ENCODE measurements around the gene PINK1. TPM values are rescaled to one million over a fixed set of nuclear protein-coding genes. Genes with fewer than 3 reads are reported as not detected.
"Not testable (repeated sequence)": the region's sequence is repeated elsewhere in the genome, so short reads cannot be mapped to it uniquely, and the experiment has no call there.

PINK1 gene
- total and polyA plus RNA-seq, 2 of the 13 experiments (the other 11 are each of a cell fraction or from before 2014, with no cell fraction given): 15.3 to 16.1 TPM

DNA sequence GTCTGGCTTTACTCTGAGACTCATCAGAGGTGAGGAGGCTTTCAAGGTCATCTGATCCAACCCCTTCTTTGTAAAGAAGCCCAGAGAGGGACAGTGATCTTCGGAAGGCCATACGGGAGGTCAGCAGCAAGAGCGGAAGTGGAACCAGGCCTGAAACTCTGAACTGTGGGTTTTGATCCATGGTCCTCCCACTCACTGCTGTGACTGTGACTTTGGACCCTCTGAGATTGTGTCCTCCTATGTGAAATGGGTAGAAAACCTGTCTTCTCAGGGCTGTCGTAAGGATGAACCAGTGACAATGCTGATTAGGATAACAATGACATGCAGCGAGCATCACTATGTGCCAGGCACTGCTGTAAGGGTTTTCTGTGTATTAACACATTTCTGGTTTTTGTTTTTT is 37.7 kb downstream of the PINK1 start:
- no peaks in the 10 kb centered on the region for H3K36me3 ChIP-seq (replicated peaks in 1 of 2; ENCODE audit: control insufficient read depth in 1 of 2, insufficient read depth in 2 of 2, low read length in 2 of 2)
- H3K27ac ChIP-seq (ENCODE audit: extremely low read length, insufficient read depth, low read length): no peak overlapping the region
- H3K79me2 ChIP-seq (ENCODE audit: insufficient read depth, low read length): no peaks in the 10 kb centered on the region
- CTCF ChIA-PET (ENCODE audit: low intra/inter-chr PET ratio, low total read pairs): no interaction called here
- no peaks in the 10 kb centered on the region; a peak in 1 of 5 replicates for H3K27me3 ChIP-seq (ENCODE audit: control insufficient read depth in 1 of 2, insufficient read depth in 2 of 2, low read length in 2 of 2)
- H3K9ac ChIP-seq (ENCODE audit: insufficient read depth, low read depth, low read length): no peak overlapping the region; the same call in 1 of the 2 replicates
- H3K4me2 ChIP-seq (ENCODE audit: low read depth, low read length): peak overlapping the region; percentile 25
- 69% methylated on average over 2 of the region's 5 CpGs for WGBS (ENCODE audit: low lambda C conversion rate)
- no TSS peak for BruUV-seq (replicated peaks)
- TF ChIP-seq RELA (CRISPR knock-in tag; IDR thresholded peaks at IDR 0.05): no peak
- peak; percentile 86 for TF ChIP-seq ZNF629 (CRISPR knock-in tag; conservative IDR thresholded peaks at IDR 0.05)
- peak; percentile 98 for TF ChIP-seq ZNF263 (CRISPR knock-in tag; IDR thresholded peaks at IDR 0.05)
- TF ChIP-seq GABPA (IDR thresholded peaks at IDR 0.05; ENCODE audit: low read depth, low read length): no peak
- TF ChIP-seq GABPA (CRISPR knock-in tag; IDR thresholded peaks at IDR 0.05; ENCODE audit: low read depth): 0 out of 2 replicates have a peak, but pooled peaks have one; percentile 12
- TF ChIP-seq HNF4A (CRISPR knock-in tag; IDR thresholded peaks at IDR 0.05): peak; percentile 56; the same call in 1 of the 2 replicates
- no peak for TF ChIP-seq PHB2 (IDR thresholded peaks at IDR 0.05; ENCODE audit: partially characterized antibody)
- FAIRE-seq: no peak
- no peak overlapping the region for H3K4me3 ChIP-seq (replicated peaks in 1 of 3; ENCODE audit: insufficient read depth in 1 of 3, low read depth in 2 of 3, low read length in 3 of 3)
- H3K4me1 ChIP-seq (ENCODE audit: insufficient read depth, low read length): peaks cover 18% of the 10 kb centered on the region; the same call in 1 of the 2 replicates
- intact Hi-C loops (cut with micrococcal nuclease; ENCODE audit: unreplicated experiment) (no loop called here), in situ Hi-C loops (cut with HindIII; ENCODE audit: extremely low pct_ligation_motif_present, low pct_unique_long_range_greater_than_20kb) (no loop called here)
- no peak overlapping the region for H2AFZ ChIP-seq (ENCODE audit: low read length)
- ATAC-seq: no peak
- POLR2A ChIA-PET: interaction anchor here (1.0 kb wide), 1 partner anchor 10 kb away, joined by 5 read pairs; the partner anchor contains the start of gene DDOST
- H3K9me3 ChIP-seq (ENCODE audit: low read length): no peaks in the 10 kb centered on the region
- DNase-seq (ENCODE audit: low spot score): no peak
- no peaks in the 10 kb centered on the region for H4K20me1 ChIP-seq (ENCODE audit: insufficient read depth, low read length)

DNA sequence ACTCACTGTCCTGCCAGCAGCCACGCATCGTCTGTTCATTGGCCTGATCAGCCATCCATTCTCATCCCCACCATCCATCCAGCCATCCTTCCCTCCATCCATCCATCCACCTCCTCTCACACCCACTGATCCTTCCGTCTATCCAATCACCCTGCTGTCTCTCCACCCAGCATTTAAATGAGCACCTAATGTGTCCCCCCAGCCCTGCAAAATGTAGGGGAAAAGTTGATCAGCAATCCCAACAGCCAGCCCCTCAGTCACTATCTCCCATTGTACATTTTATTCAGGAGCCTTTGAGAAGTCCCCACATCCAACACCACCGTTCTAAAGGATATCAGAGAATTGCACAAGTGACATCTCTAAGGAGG is 39.0 kb downstream of the PINK1 start:
- WGBS (ENCODE audit: low lambda C conversion rate): 41% methylated on average over 4 of the region's 4 CpGs
- no peak overlapping the region for H3K27ac ChIP-seq (ENCODE audit: extremely low read length, insufficient read depth, low read length)
- no peak overlapping the region for H3K9ac ChIP-seq (ENCODE audit: insufficient read depth, low read depth, low read length)
- no peaks in the 10 kb centered on the region; a peak in 1 of 5 replicates for H3K27me3 ChIP-seq (ENCODE audit: control insufficient read depth in 1 of 2, insufficient read depth in 2 of 2, low read length in 2 of 2)
- H3K9me3 ChIP-seq (ENCODE audit: low read length): no peaks in the 10 kb centered on the region
- no peak for FAIRE-seq
- peaks cover 18% of the 10 kb centered on the region; the same call in 1 of the 2 replicates for H3K4me1 ChIP-seq (ENCODE audit: insufficient read depth, low read length)
- ChIA-PET POLR2A (interaction anchor here (1.0 kb wide), 1 partner anchor 11 kb away, joined by 3 read pairs; the partner anchor contains the start of gene DDOST), CTCF (ENCODE audit: low intra/inter-chr PET ratio, low total read pairs) (no interaction called here)
- in situ Hi-C loops (cut with HindIII; ENCODE audit: extremely low pct_ligation_motif_present, low pct_unique_long_range_greater_than_20kb) (no loop called here), intact Hi-C loops (cut with micrococcal nuclease; ENCODE audit: unreplicated experiment) (no loop called here)
- no TSS peak for BruUV-seq (replicated peaks)
- no peak for ATAC-seq
- H3K4me3 ChIP-seq (replicated peaks in 1 of 3; ENCODE audit: insufficient read depth in 1 of 3, low read depth in 2 of 3, low read length in 3 of 3): no peak overlapping the region
- no peaks in the 10 kb centered on the region for H4K20me1 ChIP-seq (ENCODE audit: insufficient read depth, low read length)
- TF ChIP-seq ZNF468 (CRISPR knock-in tag; IDR thresholded peaks at IDR 0.05) (no peak), NBN (conservative IDR thresholded peaks at IDR 0.05) (0 out of 2 replicates have a peak, but pooled peaks have one; percentile 29), ZFP36 (IDR thresholded peaks at IDR 0.05; ENCODE audit: borderline replicate concordance, low read depth, low read length, partially characterized antibody) (no peak), MAFG (CRISPR knock-in tag; IDR thresholded peaks at IDR 0.05) (no peak), CBX2 (IDR thresholded peaks at IDR 0.05; ENCODE audit: low read depth, low read length) (no peak), CBX2 (CRISPR knock-in tag; IDR thresholded peaks at IDR 0.05; ENCODE audit: low read depth) (no peak), ZNF20 (CRISPR knock-in tag; IDR thresholded peaks at IDR 0.05) (no peak)
- TF ChIP-seq, protein P1, sequence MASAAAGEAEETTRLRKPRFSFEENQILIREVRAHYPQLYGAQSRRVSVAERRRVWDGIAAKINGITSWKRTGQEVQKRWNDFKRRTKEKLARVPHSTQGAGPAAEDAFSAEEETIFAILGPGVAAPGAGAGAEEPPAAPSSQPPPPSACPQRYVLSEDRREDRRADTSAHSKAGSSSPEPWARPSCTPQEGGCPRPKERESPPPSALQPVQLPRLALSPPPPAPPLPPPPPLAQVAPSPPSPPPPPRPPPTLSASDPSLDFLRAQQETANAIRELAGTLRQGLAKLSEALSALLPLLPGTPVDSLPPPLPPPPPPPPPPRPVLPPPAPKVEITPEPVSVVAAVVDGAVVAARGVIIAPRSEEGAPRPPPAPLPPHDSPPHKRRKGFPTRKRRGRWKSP (CRISPR knock-in tag; IDR thresholded peaks at IDR 0.05): no peak
- H2AFZ ChIP-seq (ENCODE audit: low read length): no peak overlapping the region
- no peak overlapping the region for H3K4me2 ChIP-seq (ENCODE audit: low read depth, low read length)
- no peaks in the 10 kb centered on the region for H3K79me2 ChIP-seq (ENCODE audit: insufficient read depth, low read length)
- DNase-seq (ENCODE audit: low spot score): no peak
- H3K36me3 ChIP-seq (replicated peaks in 1 of 2; ENCODE audit: control insufficient read depth in 1 of 2, insufficient read depth in 2 of 2, low read length in 2 of 2): no peaks in the 10 kb centered on the region

DNA sequence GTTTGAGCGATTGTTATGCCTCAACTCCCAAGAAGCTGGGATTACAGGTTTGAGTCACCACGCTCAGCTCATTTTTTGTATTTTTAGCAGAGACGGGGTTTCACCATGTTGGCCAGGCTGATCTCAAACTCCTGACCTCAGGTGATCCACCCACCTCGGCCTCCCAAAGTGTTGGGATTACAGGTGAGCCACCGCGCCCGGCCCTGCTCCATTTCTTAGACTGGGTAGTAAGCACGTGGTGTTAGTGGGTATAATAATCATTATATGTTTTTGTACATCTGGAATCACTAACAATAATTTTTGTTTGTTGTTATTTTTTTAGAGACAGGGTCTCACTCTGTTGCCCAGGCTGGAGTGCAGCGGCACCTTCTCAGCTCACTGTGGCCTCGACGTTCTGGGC is 40.4 kb downstream of the PINK1 start:
- POLR2A ChIA-PET; H3K27me3 ChIP-seq (ENCODE audit: control insufficient read depth in 1 of 2, insufficient read depth in 2 of 2, low read length in 2 of 2); H4K20me1 ChIP-seq (ENCODE audit: insufficient read depth, low read length); DNase-seq (ENCODE audit: low spot score); H3K9ac ChIP-seq (ENCODE audit: insufficient read depth, low read depth, low read length); H2AFZ ChIP-seq (ENCODE audit: low read length); CTCF ChIA-PET (ENCODE audit: low intra/inter-chr PET ratio, low total read pairs); H3K4me2 ChIP-seq (ENCODE audit: low read depth, low read length); H3K9me3 ChIP-seq (ENCODE audit: low read length); H3K4me3 ChIP-seq (replicated peaks in 1 of 3; ENCODE audit: insufficient read depth in 1 of 3, low read depth in 2 of 3, low read length in 3 of 3); ATAC-seq; H3K79me2 ChIP-seq (ENCODE audit: insufficient read depth, low read length); BruUV-seq (replicated peaks); H3K36me3 ChIP-seq (replicated peaks in 1 of 2; ENCODE audit: control insufficient read depth in 1 of 2, insufficient read depth in 2 of 2, low read length in 2 of 2); in situ Hi-C loops (cut with HindIII; ENCODE audit: extremely low pct_ligation_motif_present, low pct_unique_long_range_greater_than_20kb); H3K27ac ChIP-seq (ENCODE audit: extremely low read length, insufficient read depth, low read length); FAIRE-seq; intact Hi-C loops (cut with micrococcal nuclease; ENCODE audit: unreplicated experiment): not testable (repeated sequence)
- H3K4me1 ChIP-seq (ENCODE audit: insufficient read depth, low read length): peaks cover 18% of the 10 kb centered on the region; the same call in 1 of the 2 replicates
- WGBS (ENCODE audit: low lambda C conversion rate): 53% methylated on average over 11 of the region's 11 CpGs

Measured in HepG2 (cell line).